Suprapubic skin (tissue), 3 donors: Measurements from ENCODE around the gene CLASP1.

Source experiments
- CTCF ChIP-seq, 2 donors: fragments of 200-600 bp in 1 of 2; fragments of 450-650 bp in 1 of 2; sonication (generic) in 1 of 2; IDR thresholded peaks; one replicate each; pipeline ENCODE4 v1.5.1; 2016 to 2019; ENCODE audit warnings: antibody characterized with exemption in 2 of 2, mild to moderate bottlenecking in 1 of 2, moderate library complexity in 1 of 2
- POLR2AphosphoS5 ChIP-seq, 3 donors: sonication (generic); formaldehyde crosslinking; IDR thresholded peaks; one replicate each; pipeline ENCODE4 v1.6.1; 2017; ENCODE audit warnings: antibody characterized with exemption in 3 of 3

- TF ChIP-seq CTCF (IDR thresholded peaks at IDR 0.05) (no peak), POLR2AphosphoS5 (IDR thresholded peaks at IDR 0.05) (no peak)
Measured at GRCh38 chr2:121521359-121521758, 127.9 kb downstream of the CLASP1 start.
